DND-41 (cell line): Measurements from ENCODE around the gene FOXP1.
A peak's percentile ranks its signal among the peaks of the same experiment; 100 is the strongest.

Source experiments
- ATAC-seq: fragments of 200-7000 bp; cut with Tn5 transposase; 3 replicates; pipeline ENCODE4 v1.9.1; 2021; ENCODE audit warnings: low read depth; ENCODE audit not compliant: insufficient read depth
- DNase-seq: peaks from one replicate; pipeline ENCODE4 v3.0.0-alpha.2; 2020
- H2AFZ ChIP-seq: 2 replicates; pipeline ENCODE4 v1.6.0; 2012; ENCODE audit warnings: low read depth, low read length
- H3K27ac ChIP-seq: 2 replicates; pipeline ENCODE4 v1.5.1; 2012; ENCODE audit warnings: low read length, inconsistent platforms
- H3K27me3 ChIP-seq: fragments of 200-600 bp; sonication (generic); 2 replicates; pipeline ENCODE4 v1.6.0; 2012; ENCODE audit warnings: low read length, mild to moderate bottlenecking, inconsistent platforms; ENCODE audit not compliant: insufficient read depth, poor library complexity
- H3K36me3 ChIP-seq: 2 replicates; pipeline ENCODE4 v1.5.1; 2012; ENCODE audit warnings: low read length, inconsistent platforms; ENCODE audit not compliant: insufficient read depth
- H3K4me1 ChIP-seq: 2 replicates; pipeline ENCODE4 v1.5.1; 2012; ENCODE audit warnings: mild to moderate bottlenecking, low read length; ENCODE audit not compliant: insufficient read depth
- H3K4me2 ChIP-seq: 2 replicates; pipeline ENCODE4 v1.6.0; 2012; ENCODE audit warnings: mild to moderate bottlenecking, moderate library complexity, low read length, inconsistent platforms; ENCODE audit not compliant: insufficient read depth
- H3K4me3 ChIP-seq, 2 experiments: fragments of 200-600 bp in 1 of 2; shearing (Covaris generic) in 1 of 2; 2 replicates each; pipeline ENCODE4 v1.5.1; 2012 to 2016; ENCODE audit warnings: inconsistent platforms in 2 of 2, low read length in 2 of 2, mild to moderate bottlenecking in 2 of 2, low read depth in 1 of 2, moderate library complexity in 1 of 2
- H3K79me2 ChIP-seq: 2 replicates; pipeline ENCODE4 v1.6.0; 2012; ENCODE audit warnings: low read length, inconsistent platforms; ENCODE audit not compliant: insufficient read depth
- H3K9ac ChIP-seq: 2 replicates; pipeline ENCODE4 v1.6.0; 2012; ENCODE audit warnings: low read depth, mild to moderate bottlenecking, inconsistent platforms, low read length, moderate library complexity
- H3K9me3 ChIP-seq: 2 replicates; pipeline ENCODE4 v1.5.1; 2012; ENCODE audit warnings: low read length, moderate library complexity, mild to moderate bottlenecking, inconsistent platforms; ENCODE audit not compliant: insufficient read depth, severe bottlenecking
- H4K20me1 ChIP-seq: 2 replicates; pipeline ENCODE4 v1.6.0; 2012; ENCODE audit warnings: low read length; ENCODE audit not compliant: insufficient read depth
- EZH2 ChIP-seq: IDR thresholded peaks from 3 replicates; pipeline ENCODE4 v1.6.1; 2012; ENCODE audit warnings: borderline replicate concordance, low read depth, mild to moderate bottlenecking, moderate library complexity, low read length, inconsistent platforms; ENCODE audit not compliant: severe bottlenecking
- TF ChIP-seq, protein P1 (sequence below): IDR thresholded peaks from 2 replicates; pipeline ENCODE4 v1.5.1; 2012; ENCODE audit warnings: borderline replicate concordance, low read length, moderate library complexity, mild to moderate bottlenecking; ENCODE audit not compliant: poor library complexity, severe bottlenecking; ENCODE audit errors: extremely low read depth

The FOXP1 gene

DNA sequence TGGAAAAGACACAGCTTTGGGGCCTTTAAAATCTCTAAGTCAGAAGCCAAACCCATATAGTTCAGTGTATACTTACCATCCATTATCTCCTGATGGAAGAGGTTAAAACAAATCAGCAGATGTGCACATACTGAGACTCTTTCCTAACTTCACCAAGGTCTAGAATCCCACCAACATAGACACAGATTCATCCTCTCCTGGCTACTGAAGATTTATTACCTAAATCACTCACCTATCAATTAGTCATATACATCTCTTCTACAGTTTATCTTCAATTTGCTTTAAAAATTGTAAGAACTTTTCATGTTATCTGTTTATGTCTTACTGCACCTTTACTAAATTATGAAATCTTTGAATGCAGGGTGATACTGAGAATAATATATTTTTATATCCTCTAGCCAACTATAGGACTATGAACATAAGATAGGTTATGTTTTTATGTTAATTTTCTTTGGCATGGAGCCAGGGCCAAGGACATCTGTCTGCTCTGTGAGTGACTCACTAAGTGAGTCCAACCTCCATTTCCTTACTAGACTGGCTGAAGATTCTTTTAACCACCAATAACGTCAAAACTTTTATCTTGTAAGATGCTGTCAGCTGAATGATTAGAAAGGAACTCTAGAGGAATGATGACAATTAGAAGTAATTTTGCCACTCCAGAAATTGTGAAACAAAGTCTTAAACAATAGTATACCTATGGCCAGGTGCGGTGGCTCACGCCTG lies 397.6 kb downstream of the FOXP1 start:
- H3K36me3 ChIP-seq: no peaks in the 10 kb centered on the region
- TF ChIP-seq, protein P1, sequence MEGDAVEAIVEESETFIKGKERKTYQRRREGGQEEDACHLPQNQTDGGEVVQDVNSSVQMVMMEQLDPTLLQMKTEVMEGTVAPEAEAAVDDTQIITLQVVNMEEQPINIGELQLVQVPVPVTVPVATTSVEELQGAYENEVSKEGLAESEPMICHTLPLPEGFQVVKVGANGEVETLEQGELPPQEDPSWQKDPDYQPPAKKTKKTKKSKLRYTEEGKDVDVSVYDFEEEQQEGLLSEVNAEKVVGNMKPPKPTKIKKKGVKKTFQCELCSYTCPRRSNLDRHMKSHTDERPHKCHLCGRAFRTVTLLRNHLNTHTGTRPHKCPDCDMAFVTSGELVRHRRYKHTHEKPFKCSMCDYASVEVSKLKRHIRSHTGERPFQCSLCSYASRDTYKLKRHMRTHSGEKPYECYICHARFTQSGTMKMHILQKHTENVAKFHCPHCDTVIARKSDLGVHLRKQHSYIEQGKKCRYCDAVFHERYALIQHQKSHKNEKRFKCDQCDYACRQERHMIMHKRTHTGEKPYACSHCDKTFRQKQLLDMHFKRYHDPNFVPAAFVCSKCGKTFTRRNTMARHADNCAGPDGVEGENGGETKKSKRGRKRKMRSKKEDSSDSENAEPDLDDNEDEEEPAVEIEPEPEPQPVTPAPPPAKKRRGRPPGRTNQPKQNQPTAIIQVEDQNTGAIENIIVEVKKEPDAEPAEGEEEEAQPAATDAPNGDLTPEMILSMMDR: no peak
- no peak for TF ChIP-seq EZH2
- no peak overlapping the region for H3K27ac ChIP-seq
- no peaks in the 10 kb centered on the region for H3K27me3 ChIP-seq
- H4K20me1 ChIP-seq: peaks cover 2% of the 10 kb centered on the region; the same call in 1 of the 2 replicates
- H2AFZ ChIP-seq: no peak overlapping the region
- H3K9ac ChIP-seq: no peak overlapping the region
- H3K9me3 ChIP-seq: no peaks in the 10 kb centered on the region
- peak; percentile 52; the same call in 2 of the 3 replicates for ATAC-seq
- H3K79me2 ChIP-seq: no peaks in the 10 kb centered on the region
- DNase-seq: no peak
- no peaks in the 10 kb centered on the region for H3K4me1 ChIP-seq
- no peak overlapping the region for H3K4me2 ChIP-seq
- no peak overlapping the region for H3K4me3 ChIP-seq

DNA sequence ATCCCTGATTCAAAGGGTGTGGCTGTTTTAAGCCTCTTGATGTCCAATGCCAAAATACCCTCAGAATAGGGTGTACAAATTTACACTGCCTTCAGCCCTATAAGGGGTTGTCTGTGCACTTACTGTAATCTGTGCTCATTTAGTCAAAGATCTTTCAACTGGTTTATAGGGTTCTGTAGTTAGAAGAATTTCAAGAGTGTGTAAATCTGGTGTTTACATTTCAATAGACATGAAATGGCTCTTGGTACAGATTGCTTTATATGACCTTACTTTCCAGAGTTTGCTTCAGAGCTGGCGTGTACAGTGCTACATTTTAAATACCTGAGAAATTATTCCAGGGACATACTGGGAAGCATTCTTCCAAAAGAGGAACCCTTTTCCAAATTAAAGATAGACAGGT lies 399.3 kb downstream of the FOXP1 start:
- TF ChIP-seq, protein P1: no peak
- no peak for TF ChIP-seq EZH2

DNA sequence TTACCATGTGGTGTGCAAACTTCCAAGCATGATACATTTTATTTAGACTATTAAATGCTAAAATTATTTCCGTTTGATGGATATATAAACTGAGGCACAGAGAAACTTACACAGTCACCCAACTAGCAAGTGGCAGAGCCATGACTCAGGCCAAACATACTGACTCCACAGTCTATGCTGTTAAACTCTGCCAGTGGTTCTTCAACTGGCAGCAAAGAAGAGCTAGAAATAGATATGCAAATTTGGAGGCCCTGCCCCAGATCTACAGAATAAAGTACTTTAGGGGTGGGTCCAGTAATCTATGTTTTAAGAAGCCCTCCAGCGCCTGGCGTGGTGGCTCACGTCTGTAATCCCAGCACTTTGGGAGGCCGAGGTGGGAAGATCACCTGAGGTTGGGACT lies 400.0 kb downstream of the FOXP1 start:
- no peak overlapping the region for H3K9ac ChIP-seq
- no peaks in the 10 kb centered on the region for H3K4me1 ChIP-seq
- peaks cover 2% of the 10 kb centered on the region; the same call in 1 of the 2 replicates for H4K20me1 ChIP-seq
- H3K79me2 ChIP-seq: no peaks in the 10 kb centered on the region
- H2AFZ ChIP-seq: no peak overlapping the region
- no peaks in the 10 kb centered on the region for H3K36me3 ChIP-seq
- H3K27me3 ChIP-seq: no peaks in the 10 kb centered on the region
- no peak overlapping the region for H3K4me2 ChIP-seq
- no peaks in the 10 kb centered on the region for H3K9me3 ChIP-seq
- ATAC-seq (no peak), DNase-seq (no peak)
- no peak for TF ChIP-seq EZH2
- TF ChIP-seq, protein P1: no peak
- H3K27ac ChIP-seq: no peak overlapping the region
- no peak overlapping the region for H3K4me3 ChIP-seq

More for the DNA sequence above, 399.3 kb downstream of the FOXP1 start:
- no peaks in the 10 kb centered on the region for H3K36me3 ChIP-seq
- ATAC-seq (no peak), DNase-seq (no peak)
- H2AFZ ChIP-seq: no peak overlapping the region
- no peak overlapping the region for H3K4me2 ChIP-seq
- H3K9ac ChIP-seq: no peak overlapping the region
- no peak overlapping the region for H3K27ac ChIP-seq
- no peaks in the 10 kb centered on the region for H3K9me3 ChIP-seq
- no peak overlapping the region for H3K4me3 ChIP-seq
- no peaks in the 10 kb centered on the region for H3K4me1 ChIP-seq
- no peaks in the 10 kb centered on the region for H3K27me3 ChIP-seq
- no peaks in the 10 kb centered on the region for H3K79me2 ChIP-seq
- H4K20me1 ChIP-seq: peaks cover 2% of the 10 kb centered on the region; the same call in 1 of the 2 replicates

DNA sequence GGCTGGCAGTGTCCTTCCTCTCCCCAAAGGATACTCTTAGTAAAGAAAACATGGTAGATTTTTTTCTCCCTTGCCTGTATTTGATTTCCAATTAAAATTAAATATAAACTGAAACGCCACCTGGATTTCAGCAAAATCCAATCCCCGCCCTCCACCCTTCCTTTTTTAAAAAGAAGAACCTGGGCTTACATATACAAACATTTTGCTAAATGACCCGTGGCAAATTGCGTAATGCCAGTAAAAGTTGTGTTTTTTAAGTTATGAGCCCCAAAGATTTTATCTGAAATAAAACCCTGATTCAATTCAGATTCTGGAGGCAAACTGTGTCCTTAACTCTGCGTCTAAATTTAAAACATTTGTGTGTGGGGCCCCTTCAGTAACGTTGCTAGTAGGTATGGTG lies 403.0 kb downstream of the FOXP1 start:
- H4K20me1 ChIP-seq: no peaks in the 10 kb centered on the region
- H3K4me3 ChIP-seq: no peak overlapping the region
- no peaks in the 10 kb centered on the region for H3K4me1 ChIP-seq
- no peaks in the 10 kb centered on the region for H3K79me2 ChIP-seq
- H3K9ac ChIP-seq: no peak overlapping the region
- TF ChIP-seq EZH2: no peak
- TF ChIP-seq, protein P1: no peak
- DNase-seq (no peak), ATAC-seq (no peak)
- H3K27ac ChIP-seq: no peak overlapping the region
- no peak overlapping the region for H2AFZ ChIP-seq
- no peaks in the 10 kb centered on the region for H3K9me3 ChIP-seq
- H3K4me2 ChIP-seq: no peak overlapping the region
- no peaks in the 10 kb centered on the region for H3K36me3 ChIP-seq
- no peaks in the 10 kb centered on the region for H3K27me3 ChIP-seq
